ENCODE measurements around the gene CXCL14. TPM values are rescaled to one million over a fixed set of nuclear protein-coding genes. Genes with fewer than 3 reads are reported as not detected.
A peak's percentile ranks its signal among the peaks of the same experiment; 100 is the strongest.

CXCL14 gene
- total RNA-seq, 2 experiments from 2014 or later = not detected

DNA sequence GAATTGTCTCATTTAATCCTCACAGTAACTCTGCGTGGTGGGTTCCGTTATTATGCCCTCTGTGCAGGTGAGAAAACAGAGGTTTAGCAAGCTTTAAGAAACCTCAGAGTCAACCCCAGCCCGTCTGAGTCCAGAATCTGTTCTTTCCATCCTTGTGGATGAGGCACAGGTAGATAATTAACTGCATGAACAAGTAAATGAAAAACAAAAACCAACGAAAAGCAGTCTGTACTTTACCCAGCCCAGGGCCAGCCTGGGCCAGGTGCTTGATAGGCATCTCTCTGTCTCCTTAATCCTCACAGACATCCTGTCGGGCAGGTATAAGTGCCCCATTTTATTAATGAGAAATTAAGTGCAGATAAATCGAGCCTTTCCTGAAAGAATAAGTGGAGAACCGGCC, 25.3 kb upstream of the CXCL14 start:
- Mint-ChIP-seq H3K4me3 (no peak overlapping the region), H3K36me3 (ENCODE audit: low read depth) (no peaks in the 10 kb centered on the region), H3K27me3 (peaks cover 7% of the 10 kb centered on the region), H3K4me1 (no peaks in the 10 kb centered on the region), H3K9me3 (no peaks in the 10 kb centered on the region), H3K27ac (no peak overlapping the region)
- DNase-seq = no peak
- CTCF ChIA-PET = no interaction called here
- POLR2A ChIA-PET = no interaction called here

DNA sequence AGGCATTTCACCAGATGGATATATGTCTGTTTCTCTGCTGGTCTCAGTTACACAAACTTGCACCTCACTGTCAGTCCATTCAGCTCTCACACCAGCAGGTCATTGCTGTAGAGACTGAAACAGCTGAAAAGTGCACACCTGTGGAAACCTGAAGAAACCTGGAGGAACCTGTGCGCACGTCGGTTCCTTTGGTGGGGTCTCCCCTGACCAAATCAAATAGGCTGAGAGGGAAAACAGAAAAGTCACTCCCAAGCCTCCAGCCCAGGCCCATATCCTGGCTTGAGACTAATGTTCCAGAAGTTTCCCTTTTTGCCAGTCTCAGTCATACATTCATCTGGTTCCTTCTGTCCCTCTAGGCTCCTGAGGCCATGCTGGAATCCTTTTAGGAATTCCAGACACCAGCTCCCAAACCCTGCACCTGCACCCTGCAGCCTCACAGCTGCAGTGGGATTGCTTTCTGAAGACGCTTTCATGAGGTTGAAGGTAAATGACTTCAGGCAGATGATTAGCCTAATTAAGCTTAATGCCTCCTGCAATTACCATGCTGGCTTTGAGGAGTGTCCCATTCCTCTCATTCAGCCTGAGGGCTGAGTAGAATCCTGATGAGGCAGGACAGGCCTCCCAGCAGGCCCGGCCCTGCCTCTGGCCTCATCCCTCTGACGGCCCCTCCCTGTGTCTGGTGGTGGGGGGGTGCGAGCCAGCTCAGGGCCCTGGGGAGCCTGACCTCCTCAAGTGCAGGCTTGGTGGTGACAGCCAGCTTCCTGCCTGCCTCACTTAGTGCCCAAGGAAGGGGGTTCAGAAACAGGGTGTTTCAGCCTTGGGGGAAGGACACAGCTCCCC, 24.3 kb upstream of the CXCL14 start:
- no peak overlapping the region for H3K27ac Mint-ChIP-seq

DNA sequence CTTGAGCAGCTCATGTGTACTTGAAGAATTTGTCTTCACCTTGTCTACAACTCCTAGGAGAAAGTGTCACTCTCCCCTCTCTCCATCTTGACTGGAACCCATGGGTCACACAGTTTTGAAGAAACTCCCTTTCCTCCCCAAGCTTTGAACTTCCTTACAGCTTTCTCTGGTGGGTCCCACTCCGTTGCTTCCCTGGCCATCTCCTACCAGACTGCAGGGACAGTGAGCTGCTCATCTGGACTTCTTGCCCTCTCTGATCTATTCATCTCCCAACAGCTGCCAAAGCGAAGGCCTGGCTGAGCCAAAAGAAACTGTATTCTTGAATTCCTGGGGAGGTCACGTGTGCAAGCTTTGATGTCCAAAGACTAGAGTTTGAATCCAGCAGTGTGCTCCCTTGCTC, 22.7 kb upstream of the CXCL14 start:
- ChIA-PET CTCF (interaction anchor here (0.5 kb wide), 1 partner anchor 776 kb away, joined by 4 read pairs; no protein-coding TSS in a partner anchor), POLR2A (no interaction called here)
- no peak for DNase-seq
- no peaks in the 10 kb centered on the region for H3K36me3 Mint-ChIP-seq (ENCODE audit: low read depth)
- no peak overlapping the region for H3K4me3 Mint-ChIP-seq
- peaks cover 4% of the 10 kb centered on the region for H3K27me3 Mint-ChIP-seq
- H3K4me1 Mint-ChIP-seq = no peaks in the 10 kb centered on the region
- no peak overlapping the region for H3K27ac Mint-ChIP-seq
- no peaks in the 10 kb centered on the region for H3K9me3 Mint-ChIP-seq

More for the DNA sequence above, 24.3 kb upstream of the CXCL14 start:
- peaks cover 9% of the 10 kb centered on the region for H3K27me3 Mint-ChIP-seq
- CTCF ChIA-PET = no interaction called here
- DNase-seq = peak; percentile 8
- no peaks in the 10 kb centered on the region for H3K9me3 Mint-ChIP-seq
- H3K4me1 Mint-ChIP-seq = no peaks in the 10 kb centered on the region
- no peak overlapping the region for H3K4me3 Mint-ChIP-seq
- H3K36me3 Mint-ChIP-seq (ENCODE audit: low read depth) = no peaks in the 10 kb centered on the region
- POLR2A ChIA-PET = no interaction called here

DNA sequence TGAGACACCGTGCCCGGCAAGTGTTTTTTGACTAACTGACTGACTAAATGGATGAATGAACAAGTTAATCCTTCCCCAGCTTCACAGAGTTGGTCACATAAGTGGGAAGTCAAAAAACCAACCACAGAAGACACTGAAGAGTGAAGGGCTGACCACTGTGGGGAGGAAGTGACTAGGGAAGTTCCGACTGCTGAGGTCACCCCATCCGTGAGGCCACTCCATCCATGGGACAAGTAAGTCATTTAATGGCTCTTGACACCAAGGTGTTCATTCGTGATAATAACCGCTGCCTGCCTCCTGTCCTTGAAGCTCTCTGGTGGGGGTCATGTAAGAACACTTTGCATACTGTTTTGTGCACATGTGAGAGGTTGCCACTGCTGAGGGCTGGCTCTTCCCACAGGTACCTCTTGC, 22.2 kb upstream of the CXCL14 start:
- Mint-ChIP-seq H3K4me1 (no peaks in the 10 kb centered on the region), H3K4me3 (no peak overlapping the region), H3K27ac (no peak overlapping the region), H3K9me3 (no peaks in the 10 kb centered on the region), H3K27me3 (peaks cover 4% of the 10 kb centered on the region), H3K36me3 (ENCODE audit: low read depth) (no peaks in the 10 kb centered on the region)
- POLR2A ChIA-PET = no interaction called here
- DNase-seq = no peak
- CTCF ChIA-PET = interaction anchor here (0.5 kb wide), 1 partner anchor 776 kb away, joined by 4 read pairs; no protein-coding TSS in a partner anchor

DNA sequence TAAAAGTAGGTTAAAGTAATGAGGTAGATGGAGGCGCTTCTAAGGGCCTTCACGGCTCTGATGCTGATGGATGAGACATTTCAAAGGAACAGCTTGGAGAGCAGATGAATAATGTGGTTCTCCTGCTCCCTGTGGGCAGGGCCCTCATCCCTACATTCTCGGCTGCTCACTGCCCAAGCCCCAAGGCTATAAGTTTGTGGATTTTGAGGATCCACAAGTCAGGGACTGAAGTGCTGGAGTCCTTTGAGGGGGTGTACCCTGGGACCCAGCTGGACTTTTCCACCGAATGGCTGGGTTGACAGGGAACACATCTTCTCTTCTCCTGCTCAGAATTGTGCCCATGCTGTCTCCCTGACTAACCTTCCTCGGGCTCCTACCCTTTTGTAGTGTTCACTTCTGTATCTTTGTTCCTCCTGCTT, 21.4 kb upstream of the CXCL14 start:
- Mint-ChIP-seq H3K4me3 (no peak overlapping the region), H3K27ac (no peak overlapping the region), H3K9me3 (no peaks in the 10 kb centered on the region), H3K36me3 (ENCODE audit: low read depth) (no peaks in the 10 kb centered on the region), H3K27me3 (peaks cover 4% of the 10 kb centered on the region), H3K4me1 (no peaks in the 10 kb centered on the region)
- ChIA-PET POLR2A (no interaction called here), CTCF (interaction anchor here (1.0 kb wide), 1 partner anchor 34 kb away, joined by 3 read pairs; no protein-coding TSS in a partner anchor)
- DNase-seq = no peak

DNA sequence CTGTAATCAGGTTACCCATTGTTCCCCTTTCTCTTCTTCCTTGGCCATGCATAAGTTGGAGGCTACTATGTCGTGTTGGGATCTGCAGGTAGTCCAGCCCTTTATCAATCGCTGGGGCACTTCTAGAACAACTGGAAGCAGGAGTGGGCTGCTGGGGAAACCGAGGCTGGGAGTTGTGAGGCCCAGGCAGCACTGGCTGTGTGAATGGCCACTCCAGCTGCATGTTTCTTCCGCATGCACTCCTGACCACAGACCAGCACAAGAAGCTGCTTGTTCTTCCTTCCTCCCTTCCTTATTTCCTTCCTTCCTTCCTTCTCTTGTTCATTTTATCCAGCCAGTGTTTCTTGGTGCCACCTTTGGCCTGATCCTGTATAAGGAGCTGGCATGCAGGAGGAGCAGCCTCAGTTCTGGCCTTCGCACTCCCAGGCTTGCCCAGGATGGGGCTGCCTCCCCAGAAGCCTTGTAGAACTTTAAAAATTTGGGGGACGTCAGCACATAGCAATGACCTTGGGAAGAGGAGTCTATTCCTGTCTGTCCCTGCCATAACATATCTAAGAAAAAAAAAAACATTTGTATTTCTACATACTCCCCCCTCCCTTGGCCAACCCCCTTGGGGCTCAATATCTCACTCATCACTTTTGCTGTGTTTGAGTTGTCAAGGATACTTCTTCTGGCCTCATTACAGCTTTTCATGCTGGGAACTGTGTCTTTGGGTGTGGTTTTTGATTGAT, 20.8 kb upstream of the CXCL14 start:
- DNase-seq = no peak
- no peaks in the 10 kb centered on the region for H3K9me3 Mint-ChIP-seq
- no peaks in the 10 kb centered on the region for H3K4me1 Mint-ChIP-seq
- no peak overlapping the region for H3K4me3 Mint-ChIP-seq
- H3K36me3 Mint-ChIP-seq (ENCODE audit: low read depth) = no peaks in the 10 kb centered on the region
- ChIA-PET POLR2A (no interaction called here), CTCF (interaction anchor here (1.0 kb wide), 1 partner anchor 34 kb away, joined by 3 read pairs; no protein-coding TSS in a partner anchor)
- no peak overlapping the region for H3K27ac Mint-ChIP-seq
- H3K27me3 Mint-ChIP-seq = peaks cover 4% of the 10 kb centered on the region

DNA sequence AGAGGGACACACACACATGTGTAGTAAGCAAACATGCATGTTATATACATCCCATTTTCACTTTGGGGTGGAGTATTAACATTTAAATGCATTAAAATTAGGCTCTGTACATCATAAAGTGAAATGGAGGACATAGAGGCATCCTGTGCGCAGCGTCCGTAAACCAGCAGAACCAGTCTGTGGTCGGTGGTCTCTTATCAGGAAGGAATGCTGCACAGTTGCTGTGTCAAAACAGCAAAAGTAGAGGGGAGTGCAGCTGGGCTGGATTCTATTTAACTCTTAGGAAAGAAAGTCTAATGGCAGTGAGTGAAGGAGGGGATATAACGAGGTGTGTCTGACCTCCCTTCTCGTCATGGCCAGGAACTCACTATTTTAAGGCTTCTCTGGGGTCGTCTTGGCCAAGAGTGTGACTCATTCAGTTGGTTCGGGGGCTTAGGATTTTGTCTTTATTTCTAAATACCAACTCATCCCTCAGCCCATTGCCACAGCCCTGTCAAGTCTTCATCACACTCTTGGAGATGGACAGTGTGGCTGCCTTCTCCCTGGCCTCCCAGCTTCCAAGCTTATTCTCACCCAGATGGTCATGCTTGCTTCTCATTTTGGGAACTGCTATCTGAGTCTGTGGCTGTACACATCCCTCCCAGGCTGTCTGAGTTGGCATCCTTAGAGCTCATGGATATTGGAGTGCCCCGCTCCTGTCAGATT, 20.1 kb upstream of the CXCL14 start:
- CTCF ChIA-PET = interaction anchor here (1.0 to 1.2 kb wide), 2 partner anchors 29 to 33 kb away, joined by 3 read pairs; no protein-coding TSS in a partner anchor
- no peaks in the 10 kb centered on the region for H3K36me3 Mint-ChIP-seq (ENCODE audit: low read depth)
- peaks cover 4% of the 10 kb centered on the region for H3K27me3 Mint-ChIP-seq
- no peak overlapping the region for H3K4me3 Mint-ChIP-seq
- DNase-seq = no peak
- H3K9me3 Mint-ChIP-seq = no peaks in the 10 kb centered on the region
- no peaks in the 10 kb centered on the region for H3K4me1 Mint-ChIP-seq
- POLR2A ChIA-PET = no interaction called here
- no peak overlapping the region for H3K27ac Mint-ChIP-seq

DNA sequence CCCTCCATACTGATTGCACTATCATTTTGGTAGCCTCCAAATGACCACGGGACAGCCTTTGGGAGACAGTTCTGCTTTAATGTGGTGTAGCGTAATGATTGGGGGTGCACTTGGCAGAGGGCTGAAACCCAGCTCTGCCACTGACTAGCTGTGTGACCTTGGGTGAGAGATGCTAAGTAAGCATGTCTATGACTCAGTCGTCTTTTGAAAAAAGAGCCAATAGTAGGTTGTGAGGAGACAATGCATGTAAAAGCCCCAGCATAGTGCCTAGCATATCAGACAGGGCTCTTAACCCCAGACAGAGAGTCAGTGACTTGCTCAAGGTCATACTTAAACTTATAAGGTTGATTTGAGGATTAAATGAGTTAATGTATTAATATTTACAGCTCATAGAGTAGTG, 18.0 kb upstream of the CXCL14 start:
- H3K27me3 Mint-ChIP-seq = peaks cover 7% of the 10 kb centered on the region
- no peaks in the 10 kb centered on the region for H3K36me3 Mint-ChIP-seq (ENCODE audit: low read depth)
- DNase-seq = no peak
- ChIA-PET CTCF (no interaction called here), POLR2A (no interaction called here)
- H3K9me3 Mint-ChIP-seq = no peaks in the 10 kb centered on the region
- H3K27ac Mint-ChIP-seq = no peak overlapping the region
- H3K4me1 Mint-ChIP-seq = no peaks in the 10 kb centered on the region
- no peak overlapping the region for H3K4me3 Mint-ChIP-seq

DNA sequence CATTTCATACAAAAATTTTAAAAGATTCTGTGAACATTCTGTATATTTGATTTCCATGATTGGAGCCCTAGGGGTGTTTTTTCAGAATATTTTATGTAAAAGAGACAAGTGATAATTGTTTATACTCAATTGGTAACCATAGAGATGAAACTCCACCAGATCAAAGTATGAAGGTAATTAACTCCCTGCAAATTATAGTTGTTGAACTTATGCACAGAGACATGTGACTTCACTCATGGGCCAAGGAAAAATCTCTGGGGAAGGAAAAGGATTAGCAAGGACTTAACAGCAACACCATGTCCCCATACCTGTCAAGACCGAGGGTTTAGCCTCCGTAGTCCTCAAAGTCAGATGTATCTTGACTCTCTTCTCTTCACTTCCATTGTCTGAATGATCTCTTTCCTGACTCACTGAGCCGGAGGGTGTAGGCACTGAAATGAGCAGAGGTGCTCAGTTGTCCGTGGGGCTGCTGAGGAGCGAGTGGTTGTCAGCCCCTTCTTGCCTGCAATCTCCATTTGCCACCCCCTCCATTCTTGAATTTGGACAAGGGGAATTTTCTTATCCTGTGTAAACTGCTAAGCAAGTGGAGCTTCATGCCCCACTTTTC, 17.5 kb upstream of the CXCL14 start:
- ChIA-PET POLR2A (no interaction called here), CTCF (no interaction called here)

DNA sequence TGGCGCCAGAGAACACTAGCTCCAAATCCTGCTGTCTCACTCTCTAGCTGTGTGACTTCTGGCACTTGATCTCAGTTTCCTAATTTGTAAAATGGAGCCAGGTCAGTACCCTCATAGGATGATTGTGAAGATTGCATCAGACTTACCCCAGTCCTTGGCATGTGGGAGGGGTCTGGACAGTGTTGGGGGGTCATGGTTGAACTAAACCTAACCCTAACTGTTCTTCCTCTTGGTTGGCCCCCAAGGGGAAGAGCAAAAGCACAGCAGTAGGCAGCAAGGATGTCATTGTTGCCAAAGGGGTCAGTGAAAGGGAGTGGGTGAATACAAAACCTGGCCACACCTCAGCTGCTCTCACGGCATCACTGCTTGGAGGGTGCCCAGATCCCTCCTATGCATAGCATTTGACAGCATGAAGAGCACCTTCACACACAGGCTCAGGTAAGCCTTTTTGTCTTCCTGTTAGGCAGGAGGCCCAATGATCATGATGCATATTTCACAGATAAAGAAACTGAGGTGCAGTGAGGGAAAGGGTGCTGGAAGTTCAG, 15.7 kb upstream of the CXCL14 start:
- no peak for DNase-seq
- no peaks in the 10 kb centered on the region for H3K9me3 Mint-ChIP-seq
- H3K4me3 Mint-ChIP-seq = no peak overlapping the region
- ChIA-PET POLR2A (no interaction called here), CTCF (no interaction called here)
- no peaks in the 10 kb centered on the region for H3K36me3 Mint-ChIP-seq (ENCODE audit: low read depth)
- H3K27ac Mint-ChIP-seq = no peak overlapping the region
- H3K27me3 Mint-ChIP-seq = peaks cover 5% of the 10 kb centered on the region
- H3K4me1 Mint-ChIP-seq = no peaks in the 10 kb centered on the region

More for the DNA sequence above, 17.5 kb upstream of the CXCL14 start:
- no peaks in the 10 kb centered on the region for H3K4me1 Mint-ChIP-seq
- no peaks in the 10 kb centered on the region for H3K9me3 Mint-ChIP-seq
- H3K27me3 Mint-ChIP-seq = peaks cover 7% of the 10 kb centered on the region
- no peak overlapping the region for H3K27ac Mint-ChIP-seq
- no peak for DNase-seq
- no peak overlapping the region for H3K4me3 Mint-ChIP-seq
- no peaks in the 10 kb centered on the region for H3K36me3 Mint-ChIP-seq (ENCODE audit: low read depth)

DNA sequence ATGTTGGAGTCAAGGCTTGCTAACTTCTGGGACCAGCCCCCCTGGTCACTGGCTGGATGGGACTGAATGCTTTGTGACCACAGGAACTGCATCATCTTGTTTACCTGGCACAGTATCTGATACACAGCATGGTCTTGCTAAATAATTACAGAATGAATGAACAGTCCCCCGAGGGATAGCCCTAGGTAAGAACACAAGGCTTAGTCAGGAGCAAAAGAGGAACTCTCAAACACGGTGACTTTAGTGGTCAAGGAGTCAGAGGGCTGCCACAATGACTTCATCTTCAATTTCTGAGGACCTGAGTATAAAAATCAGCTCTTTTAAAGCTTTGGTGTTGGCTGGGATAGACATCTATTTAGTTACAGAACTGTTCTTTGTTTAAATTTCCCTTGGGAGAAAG, 15.1 kb upstream of the CXCL14 start:
- no peaks in the 10 kb centered on the region for H3K4me1 Mint-ChIP-seq
- H3K27me3 Mint-ChIP-seq = peaks cover 5% of the 10 kb centered on the region
- no peak overlapping the region for H3K27ac Mint-ChIP-seq
- ChIA-PET CTCF (no interaction called here), POLR2A (no interaction called here)
- DNase-seq = no peak
- no peaks in the 10 kb centered on the region for H3K9me3 Mint-ChIP-seq
- no peaks in the 10 kb centered on the region for H3K36me3 Mint-ChIP-seq (ENCODE audit: low read depth)
- H3K4me3 Mint-ChIP-seq = no peak overlapping the region

DNA sequence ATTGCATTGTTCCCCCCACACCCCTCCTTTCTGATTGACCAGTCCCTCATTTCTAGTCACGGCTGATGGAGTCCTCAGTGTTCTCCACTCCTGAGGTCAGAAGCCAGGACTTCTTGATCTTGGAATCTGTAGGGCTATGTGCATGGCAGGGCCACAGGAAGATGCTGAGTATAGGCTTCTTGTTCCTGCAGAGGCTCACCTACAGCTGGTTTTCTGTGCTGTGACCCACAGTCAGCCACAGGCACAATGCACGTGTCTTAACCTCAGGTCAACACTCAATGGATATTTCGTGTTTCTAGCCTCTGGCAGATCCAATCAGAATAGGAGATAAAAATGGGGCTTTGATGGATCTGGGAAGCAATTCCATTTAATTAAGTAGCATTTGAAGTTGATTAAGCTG, 14.3 kb upstream of the CXCL14 start:
- Mint-ChIP-seq H3K36me3 (ENCODE audit: low read depth) (no peaks in the 10 kb centered on the region), H3K27me3 (peaks cover 3% of the 10 kb centered on the region), H3K9me3 (no peaks in the 10 kb centered on the region), H3K4me3 (no peak overlapping the region), H3K4me1 (no peaks in the 10 kb centered on the region), H3K27ac (no peak overlapping the region)
- CTCF ChIA-PET = no interaction called here
- POLR2A ChIA-PET = no interaction called here
- no peak for DNase-seq
